Heart right ventricle (tissue), 16 donors: ENCODE data around the gene PI4KA. TPM values are rescaled to one million over a fixed set of nuclear protein-coding genes. Genes with fewer than 3 reads are reported as not detected.
"Not testable (repeated sequence)": the region's sequence is repeated elsewhere in the genome, so short reads cannot be mapped to it uniquely, and the experiment has no call there.

ENCODE experiments used
- ATAC-seq, 8 donors: fragments of 200-7000 bp; cut with Tn5 transposase; one replicate each; pipeline ENCODE4 v1.9.1; 2020; ENCODE audit warnings: mild to moderate bottlenecking in 8 of 8, moderate library complexity in 8 of 8, moderate number of reproducible peaks in 1 of 8
- DNase-seq, 2 donors: peaks; one replicate each; pipeline ENCODE4 v3.0.0-alpha.2; 2020
- H3K27ac ChIP-seq, 10 donors: fragments of 200-600 bp; sonication (generic) in 2 of 10; one replicate each; pipeline versions ENCODE4 v1.5.0 to v1.8.0; 2020 to 2022; ENCODE audit warnings: mild to moderate bottlenecking in 3 of 10
- H3K27me3 ChIP-seq, 7 donors: fragments of 200-600 bp; one replicate each; pipeline ENCODE4 v1.8.0; 2021 to 2022; ENCODE audit warnings: mild to moderate bottlenecking in 2 of 7
- H3K36me3 ChIP-seq, 9 donors: fragments of 200-600 bp; sonication (generic) in 1 of 9; one replicate each; pipeline versions ENCODE4 v1.5.0 to v1.8.0; 2020 to 2022; ENCODE audit warnings: mild to moderate bottlenecking in 2 of 9
- H3K4me1 ChIP-seq, 9 donors: fragments of 200-600 bp; sonication (generic) in 1 of 9; one replicate each; pipeline versions ENCODE4 v1.5.0 to v1.8.0; 2020 to 2022; ENCODE audit warnings: mild to moderate bottlenecking in 4 of 9
- H3K4me3 ChIP-seq, 10 donors: fragments of 200-600 bp; sonication (generic) in 2 of 10; one replicate each; pipeline versions ENCODE4 v1.5.0 to v1.8.0; 2020 to 2022; ENCODE audit warnings: mild to moderate bottlenecking in 7 of 10, moderate library complexity in 2 of 10
- H3K9me3 ChIP-seq, 11 donors: fragments of 200-600 bp in 10 of 11; sonication (generic) in 2 of 11; one replicate each; pipeline versions ENCODE4 v1.5.0 to v1.8.0; 2013 to 2022; ENCODE audit warnings: mild to moderate bottlenecking in 2 of 11, control low read depth in 1 of 11, moderate library complexity in 1 of 11
- WGBS, 2 donors: extraction: QIAGEN DNeasy Blood & Tissue Kit; methylation state at CpG; one replicate each; pipeline ENCODE4 v1.1.7; 2013; ENCODE audit warnings: inconsistent platforms in 1 of 2; 5-methylcytosine and 5-hydroxymethylcytosine counted together
- intact Hi-C, 10 donors: fragments of 100-400 bp; cut with DNase I; formaldehyde crosslinking; loops; one replicate each; pipeline versions ENCODE4 v1.11.1 to v1.14.2; 2022
- polyA plus RNA-seq, 2 donors: library from polyadenylated mRNA; stranded (reverse); fragments of 200-250 nt; gene quantifications; one replicate each; pipeline ENCODE4 v1.2.3, GENCODE V29; 2013
- total RNA-seq, 10 donors: library from RNA; stranded (reverse); fragmentation: NEBNext Ultra II Directional in 3 of 10; extraction: Animal tissue kit (Norgen Biotek cat#: 25700) in 3 of 10; gene quantifications; one replicate each; pipeline versions ENCODE4 v1.2.1 to v1.2.4, GENCODE V29; 2021 to 2023
- TF ChIP-seq, protein P1 (sequence below), 9 donors: fragments of 200-600 bp; sonication (generic) in 2 of 9; IDR thresholded peaks; one replicate each; pipeline versions ENCODE4 v1.5.0 to v1.8.0; 2021 to 2022; ENCODE audit warnings: antibody characterized with exemption in 9 of 9, mild to moderate bottlenecking in 5 of 9, moderate library complexity in 1 of 9
- donor health status: Arrhythmogenic right ventricular cardiomyopathy.
- donor health status: ischemic (EF 13 %, LVEDD 7.1; RV severe dilation, severe dysfunction).
- donor health status: healthy with polysubstance abuse.
- donor health status: DM: no; HTN: yes; CAD: no.
- donor health status: DM: no; HTN: no; CAD: no.
- donor health status: ischemic (EF 25% LVEDD 6.9; RV normal size, moderate dysfunction).
- donor health status: ischemic (EF 25% LVEDD 5.7; RV mildly dilated, moderate dysfunction).
- donor health status: healthy.
- donor health status: DM: yes; HTN: yes; CAD: no.
- donor health status: Ischemic cardiomyopathy.
- donor health status: ischemic (EF 35%, LVEDD 5.7; RV mildly dilated, moderate dysfunction).
- donor health status: nonischemic (EF 11% LVEDD 7.7; RV severe dilation, severe dysfunction).
- donor health status: DM: yes; HTN: yes; CAD: no.
- donor health status: PGD.
- donor health status: ischemic (EF 29% LVEDD 5.4; RV normal size, mild dysfunction).
- donor health status: nonischemic (EF 23%, LVEDD 6.1; RV moderate dilation, normal function).

PI4KA gene
- total and polyA plus RNA-seq, 12 donors, result 32.3 to 55.2 (median 39.4) TPM

DNA sequence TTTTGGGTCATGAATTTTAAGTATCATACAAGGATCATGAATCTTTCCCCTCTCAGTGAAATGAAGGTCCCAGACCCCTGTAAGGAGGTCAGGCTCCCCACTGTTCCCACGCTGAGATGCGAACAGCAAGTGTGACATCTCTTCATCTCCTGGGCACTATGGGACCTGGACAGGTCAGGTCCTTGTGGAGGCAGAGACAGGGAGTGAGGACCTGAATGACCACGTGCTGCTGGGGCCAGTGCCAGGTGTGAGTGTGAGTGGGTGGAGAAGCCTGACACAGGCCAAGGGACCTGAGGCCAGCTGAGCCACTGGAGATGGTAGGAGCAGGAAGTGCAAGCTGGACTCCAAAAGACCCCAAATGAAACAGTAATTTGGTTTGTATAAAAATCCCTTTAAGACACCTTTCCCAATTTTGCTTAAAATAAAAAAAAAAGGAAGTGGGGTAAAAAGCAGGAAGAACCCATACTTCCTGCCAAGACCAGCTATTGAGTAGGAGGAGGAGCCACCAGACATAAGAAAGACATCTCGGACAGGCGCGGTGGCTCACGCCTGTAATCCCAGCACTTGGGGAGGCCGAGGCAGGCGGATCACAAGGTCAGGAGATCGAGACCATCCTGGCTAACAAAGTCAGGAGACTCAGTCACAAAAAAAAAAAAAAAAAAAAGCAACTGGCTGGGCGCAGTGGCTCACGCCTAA lies 120.1 kb downstream of the PI4KA start:
- DNase-seq, result no peak
- Histone ChIP-seq H3K27me3 (no peaks in the 10 kb centered on the region), H3K27ac (no peak overlapping the region), H3K4me1 (peaks cover 0 to 8% (median 0%) of the 10 kb centered on the region in 9 donors), H3K9me3 (peaks cover 0 to 12% (median 0%) of the 10 kb centered on the region in 11 donors), H3K4me3 (no peak overlapping the region), H3K36me3 (peaks cover 0 to 57% (median 22%) of the 10 kb centered on the region in 9 donors)
- intact Hi-C loops, result no loop called here
- ATAC-seq, result no peak
- 87 to 90% methylated on average over 12 of the region's 12 CpGs for WGBS, 2 donors
- TF ChIP-seq, protein P1, sequence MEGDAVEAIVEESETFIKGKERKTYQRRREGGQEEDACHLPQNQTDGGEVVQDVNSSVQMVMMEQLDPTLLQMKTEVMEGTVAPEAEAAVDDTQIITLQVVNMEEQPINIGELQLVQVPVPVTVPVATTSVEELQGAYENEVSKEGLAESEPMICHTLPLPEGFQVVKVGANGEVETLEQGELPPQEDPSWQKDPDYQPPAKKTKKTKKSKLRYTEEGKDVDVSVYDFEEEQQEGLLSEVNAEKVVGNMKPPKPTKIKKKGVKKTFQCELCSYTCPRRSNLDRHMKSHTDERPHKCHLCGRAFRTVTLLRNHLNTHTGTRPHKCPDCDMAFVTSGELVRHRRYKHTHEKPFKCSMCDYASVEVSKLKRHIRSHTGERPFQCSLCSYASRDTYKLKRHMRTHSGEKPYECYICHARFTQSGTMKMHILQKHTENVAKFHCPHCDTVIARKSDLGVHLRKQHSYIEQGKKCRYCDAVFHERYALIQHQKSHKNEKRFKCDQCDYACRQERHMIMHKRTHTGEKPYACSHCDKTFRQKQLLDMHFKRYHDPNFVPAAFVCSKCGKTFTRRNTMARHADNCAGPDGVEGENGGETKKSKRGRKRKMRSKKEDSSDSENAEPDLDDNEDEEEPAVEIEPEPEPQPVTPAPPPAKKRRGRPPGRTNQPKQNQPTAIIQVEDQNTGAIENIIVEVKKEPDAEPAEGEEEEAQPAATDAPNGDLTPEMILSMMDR (IDR thresholded peaks at IDR 0.05), result no peak

DNA sequence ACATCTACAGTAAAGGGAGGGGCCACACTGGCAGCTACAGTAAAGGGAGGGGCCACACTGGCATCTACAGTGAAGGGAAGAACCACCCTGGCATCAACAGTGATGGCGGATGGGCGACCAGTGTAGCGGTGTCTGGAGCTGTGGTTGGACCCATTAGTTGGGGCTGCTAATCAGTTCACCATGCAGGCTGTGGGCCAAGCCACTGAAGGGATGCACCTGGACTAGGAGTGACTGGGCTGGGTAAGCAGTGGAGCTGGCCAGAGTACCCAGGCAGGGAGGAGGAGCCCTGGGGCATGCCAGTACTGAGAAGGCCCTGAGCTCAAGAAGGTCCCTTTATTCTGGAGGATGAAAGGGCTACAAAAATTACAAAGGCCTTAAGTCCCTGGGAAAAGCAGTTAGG lies 121.7 kb downstream of the PI4KA start:
- ATAC-seq, intact Hi-C loops, H3K4me1 ChIP-seq, H3K27me3 ChIP-seq, H3K27ac ChIP-seq, DNase-seq, H3K4me3 ChIP-seq: not testable (repeated sequence)
- WGBS, 2 donors, result 95 to 98% methylated on average over 3 of the region's 3 CpGs
- peaks cover 0 to 47% (median 14%) of the 10 kb centered on the region in 9 donors for H3K36me3 ChIP-seq
- H3K9me3 ChIP-seq, result peaks cover 0 to 12% (median 0%) of the 10 kb centered on the region in 11 donors

DNA sequence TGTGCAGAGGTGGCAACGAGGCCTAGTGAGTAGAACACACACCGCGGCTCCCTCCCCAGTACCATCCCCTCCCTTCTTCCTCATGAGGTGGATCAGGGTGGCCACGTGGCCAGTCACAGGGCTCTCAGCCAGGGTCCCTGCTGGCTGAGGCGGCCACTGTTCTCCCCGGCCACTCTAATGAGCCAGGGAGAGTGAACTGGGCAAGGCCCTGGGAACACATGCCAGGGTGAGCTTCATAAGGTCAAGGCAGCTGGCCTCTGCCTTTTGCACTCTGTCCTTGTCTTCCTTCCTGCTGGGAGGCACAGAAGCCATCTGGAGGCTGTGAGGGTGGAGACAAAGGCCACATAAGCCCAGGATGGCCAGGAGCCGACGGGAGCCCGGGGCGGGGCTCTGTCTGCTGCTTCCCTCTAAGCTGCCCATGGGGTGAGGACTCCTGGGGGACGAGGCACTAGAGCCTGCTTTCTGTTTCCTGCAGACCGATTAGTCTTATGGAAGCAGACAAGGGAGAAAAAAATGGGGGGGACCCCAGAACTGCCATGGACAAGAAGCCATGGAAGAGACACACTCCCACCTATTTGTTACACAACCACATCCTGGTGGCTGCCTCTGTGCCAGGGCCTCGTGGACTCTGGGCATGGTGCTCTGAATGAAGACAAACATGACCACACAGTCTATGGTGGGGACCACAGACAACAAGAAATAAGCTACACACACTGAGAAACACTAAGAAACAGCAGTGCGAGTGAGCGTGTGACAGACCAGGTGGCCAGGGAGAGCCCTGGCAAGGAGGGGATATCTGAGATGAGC lies 123.1 kb downstream of the PI4KA start:
- intact Hi-C loops, H3K4me1 ChIP-seq, DNase-seq, H3K4me3 ChIP-seq, H3K9me3 ChIP-seq, H3K27ac ChIP-seq, H3K27me3 ChIP-seq: not testable (repeated sequence)
- peaks cover 0 to 45% (median 8%) of the 10 kb centered on the region in 9 donors for H3K36me3 ChIP-seq
- 58 to 80% methylated on average over 9 to 12 of the region's 15 CpGs for WGBS, 2 donors
- peak; percentile 33 to 58 (median 42) for ATAC-seq

DNA sequence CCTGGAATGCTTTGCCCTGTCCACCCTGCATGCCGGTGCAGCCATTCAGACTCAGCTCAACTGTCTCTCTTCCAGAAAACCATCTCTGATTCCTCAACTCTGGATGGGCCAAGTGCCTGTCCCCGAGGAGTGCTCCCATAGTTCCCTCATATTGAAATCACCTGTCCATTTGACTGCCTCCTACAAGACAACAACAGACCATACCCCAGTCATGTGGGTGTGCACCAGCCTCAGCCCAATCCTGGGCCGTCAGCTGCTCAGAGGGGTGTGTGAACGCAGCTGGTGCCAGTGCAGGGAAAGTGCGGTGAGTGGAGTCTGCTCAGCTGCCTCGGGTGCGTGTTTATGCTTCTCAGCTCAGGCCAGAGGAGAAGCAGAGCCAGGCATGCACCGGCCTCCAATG lies 126.2 kb downstream of the PI4KA start:
- not testable (repeated sequence) for DNase-seq, H3K27me3 ChIP-seq, H3K27ac ChIP-seq, H3K4me3 ChIP-seq, ATAC-seq, H3K4me1 ChIP-seq, H3K9me3 ChIP-seq
- 93 to 97% methylated on average over 5 to 6 of the region's 8 CpGs for WGBS, 2 donors
- H3K36me3 ChIP-seq, result peaks cover 4 to 57% (median 19%) of the 10 kb centered on the region in 9 donors
- intact Hi-C loops, result loop anchor here in 1 of 10 donors (5.0 kb wide), 1 partner anchor 50 kb away; no protein-coding TSS in a partner anchor

DNA sequence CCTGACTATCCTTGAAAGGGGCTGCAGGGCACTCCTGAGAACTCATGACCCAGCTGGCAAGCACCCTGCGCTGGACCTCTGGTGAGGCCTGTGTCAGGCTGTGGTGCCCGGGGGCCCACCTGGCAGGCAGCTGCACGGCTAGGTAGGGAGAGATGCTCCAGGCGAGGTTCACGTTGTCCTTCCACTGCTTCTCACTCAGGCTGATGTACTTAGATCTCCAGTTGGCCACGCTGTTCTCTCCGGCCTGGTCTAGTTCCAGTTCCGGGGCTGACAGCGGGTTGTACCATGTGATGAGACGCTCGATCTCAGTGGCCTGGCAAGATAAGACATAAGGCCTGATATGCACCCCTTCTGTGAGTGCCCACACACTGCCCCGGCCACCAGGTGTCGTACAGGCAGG lies 129.4 kb downstream of the PI4KA start:
- H3K27me3 ChIP-seq, result no peaks in the 10 kb centered on the region
- peaks cover 0 to 8% (median 0%) of the 10 kb centered on the region in 9 donors for H3K4me1 ChIP-seq
- TF ChIP-seq, protein P1 (IDR thresholded peaks at IDR 0.05), result no peak
- intact Hi-C loops, result no loop called here
- H3K36me3 ChIP-seq, result peaks cover 4 to 85% (median 40%) of the 10 kb centered on the region in 9 donors
- no peak overlapping the region for H3K27ac ChIP-seq
- H3K4me3 ChIP-seq, result no peak overlapping the region
- ATAC-seq (peak in 3 of 8 donors; percentile 14 to 43 (median 17)), DNase-seq (no peak)
- no peaks in the 10 kb centered on the region for H3K9me3 ChIP-seq
- WGBS, 2 donors, result 68 to 82% methylated on average over 13 of the region's 13 CpGs
